DOHH2 (cell line): ENCODE measurements around the gene MIPOL1.

Source experiments
- H3F3A ChIP-seq: fragments of 200-600 bp; sonication (generic), shearing (Covaris generic); 2 replicates; pipeline ENCODE4 v1.6.0; 2016; ENCODE audit warnings: antibody characterized with exemption, mild to moderate bottlenecking; ENCODE audit not compliant: control insufficient read depth, insufficient read depth
- H3K27ac ChIP-seq: fragments of 200-600 bp; sonication (generic); 2 replicates; pipeline ENCODE4 v1.5.1; 2014; ENCODE audit warnings: low read depth, mild to moderate bottlenecking, low read length, moderate library complexity
- H3K27me3 ChIP-seq: fragments of 200-600 bp; sonication (generic); 2 replicates; pipeline ENCODE4 v1.6.1; 2014; ENCODE audit warnings: mild to moderate bottlenecking, low read length, mixed read lengths; ENCODE audit not compliant: control insufficient read depth
- H3K36me3 ChIP-seq: fragments of 200-600 bp; sonication (generic); 2 replicates; pipeline ENCODE4 v1.6.1; 2014; ENCODE audit warnings: mild to moderate bottlenecking, low read length, moderate library complexity, mixed read lengths; ENCODE audit not compliant: control insufficient read depth
- H3K4me1 ChIP-seq: fragments of 200-600 bp; sonication (generic); 2 replicates; pipeline ENCODE4 v1.6.1; 2014; ENCODE audit warnings: mild to moderate bottlenecking, low read length, mixed read lengths; ENCODE audit not compliant: control insufficient read depth
- H3K4me2 ChIP-seq: fragments of 200-600 bp; sonication (generic); 2 replicates; pipeline ENCODE4 v1.6.0; 2014; ENCODE audit warnings: mild to moderate bottlenecking, low read length, moderate library complexity
- H3K4me3 ChIP-seq: fragments of 200-600 bp; sonication (generic); 2 replicates; pipeline ENCODE4 v1.5.1; 2014; ENCODE audit warnings: mild to moderate bottlenecking, low read length, mixed read lengths
- H3K79me2 ChIP-seq: fragments of 200-600 bp; sonication (generic); 2 replicates; pipeline ENCODE4 v1.6.1; 2014; ENCODE audit warnings: mild to moderate bottlenecking, low read length, mixed read lengths; ENCODE audit not compliant: control insufficient read depth
- H3K9me2 ChIP-seq: fragments of 200-600 bp; sonication (generic); replicated peaks from 2 replicates; pipeline ENCODE4 v1.6.1; 2014; ENCODE audit warnings: mild to moderate bottlenecking, low read length, mixed read lengths; ENCODE audit not compliant: control insufficient read depth
- H3K9me3 ChIP-seq: fragments of 200-600 bp; sonication (generic); 2 replicates; pipeline ENCODE4 v1.6.1; 2014; ENCODE audit warnings: antibody characterized with exemption, low read length, mixed read lengths; ENCODE audit not compliant: control insufficient read depth, insufficient read depth
- H4K20me1 ChIP-seq: fragments of 200-600 bp; sonication (generic); 2 replicates; pipeline ENCODE4 v1.6.0; 2014; ENCODE audit warnings: low read depth, mild to moderate bottlenecking, antibody characterized with exemption, low read length, moderate library complexity; ENCODE audit not compliant: control insufficient read depth, insufficient read depth
- EZH2phosphoT487 ChIP-seq: fragments of 200-600 bp; sonication (generic); IDR thresholded peaks from 2 replicates; pipeline ENCODE4 v1.6.1; 2017; ENCODE audit warnings: borderline replicate concordance, mild to moderate bottlenecking, antibody characterized with exemption, low read length, moderate library complexity, mixed read lengths
- TF ChIP-seq, protein P1 (sequence below): fragments of 200-600 bp; sonication (generic); IDR thresholded peaks from one replicate; pipeline ENCODE4 v1.5.1; 2014; ENCODE audit warnings: antibody characterized with exemption, mild to moderate bottlenecking, low read depth, low read length; ENCODE audit not compliant: poor library complexity, severe bottlenecking

MIPOL1 gene

DNA sequence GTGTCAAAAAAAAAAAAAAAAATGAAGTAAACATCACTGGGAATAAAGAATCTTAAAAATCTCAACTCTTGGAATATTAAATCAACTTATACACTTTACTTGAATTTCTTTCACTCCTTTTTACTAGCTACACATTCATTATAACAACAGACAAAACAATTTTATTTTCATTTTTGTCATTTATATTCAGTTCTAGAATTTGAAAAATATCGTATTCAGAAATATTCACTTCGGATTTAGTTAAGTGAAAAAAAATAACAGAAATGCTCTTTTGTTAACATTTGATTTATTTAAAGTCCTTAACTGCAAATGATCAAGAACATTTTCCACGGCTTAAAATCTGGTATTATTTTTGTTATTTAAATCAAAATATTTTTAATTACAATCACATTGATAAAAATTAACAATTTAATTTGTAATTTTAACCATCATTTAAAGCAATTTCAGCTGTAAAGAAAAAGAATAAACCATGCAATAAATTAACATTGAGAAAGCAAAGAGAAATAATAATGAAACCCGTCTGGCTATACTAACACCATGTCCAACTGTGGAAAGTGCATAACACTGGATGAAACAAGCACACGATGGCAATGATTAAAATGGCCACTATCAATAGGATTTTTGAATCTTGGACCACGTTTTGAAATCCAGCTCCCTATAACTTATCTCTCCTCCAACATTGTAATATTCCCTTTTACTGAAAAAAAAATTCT lies 392.1 kb downstream of the MIPOL1 start:
- H4K20me1 ChIP-seq, result no peaks in the 10 kb centered on the region
- H3K27me3 ChIP-seq, result no peaks in the 10 kb centered on the region
- H3K4me3 ChIP-seq, result no peak overlapping the region
- no peaks in the 10 kb centered on the region; the same call in 1 of the 2 replicates for H3K79me2 ChIP-seq
- H3K9me3 ChIP-seq, result peaks cover 2% of the 10 kb centered on the region; the same call in 1 of the 2 replicates
- no peaks in the 10 kb centered on the region for H3K4me1 ChIP-seq
- no peak overlapping the region for H3K27ac ChIP-seq
- H3K36me3 ChIP-seq, result no peaks in the 10 kb centered on the region
- H3K4me2 ChIP-seq, result no peak overlapping the region
- no peaks in the 10 kb centered on the region for H3F3A ChIP-seq
- TF ChIP-seq, protein P1, sequence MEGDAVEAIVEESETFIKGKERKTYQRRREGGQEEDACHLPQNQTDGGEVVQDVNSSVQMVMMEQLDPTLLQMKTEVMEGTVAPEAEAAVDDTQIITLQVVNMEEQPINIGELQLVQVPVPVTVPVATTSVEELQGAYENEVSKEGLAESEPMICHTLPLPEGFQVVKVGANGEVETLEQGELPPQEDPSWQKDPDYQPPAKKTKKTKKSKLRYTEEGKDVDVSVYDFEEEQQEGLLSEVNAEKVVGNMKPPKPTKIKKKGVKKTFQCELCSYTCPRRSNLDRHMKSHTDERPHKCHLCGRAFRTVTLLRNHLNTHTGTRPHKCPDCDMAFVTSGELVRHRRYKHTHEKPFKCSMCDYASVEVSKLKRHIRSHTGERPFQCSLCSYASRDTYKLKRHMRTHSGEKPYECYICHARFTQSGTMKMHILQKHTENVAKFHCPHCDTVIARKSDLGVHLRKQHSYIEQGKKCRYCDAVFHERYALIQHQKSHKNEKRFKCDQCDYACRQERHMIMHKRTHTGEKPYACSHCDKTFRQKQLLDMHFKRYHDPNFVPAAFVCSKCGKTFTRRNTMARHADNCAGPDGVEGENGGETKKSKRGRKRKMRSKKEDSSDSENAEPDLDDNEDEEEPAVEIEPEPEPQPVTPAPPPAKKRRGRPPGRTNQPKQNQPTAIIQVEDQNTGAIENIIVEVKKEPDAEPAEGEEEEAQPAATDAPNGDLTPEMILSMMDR, result no peak
- no peak for TF ChIP-seq EZH2phosphoT487
- H3K9me2 ChIP-seq, result no peaks in the 10 kb centered on the region

DNA sequence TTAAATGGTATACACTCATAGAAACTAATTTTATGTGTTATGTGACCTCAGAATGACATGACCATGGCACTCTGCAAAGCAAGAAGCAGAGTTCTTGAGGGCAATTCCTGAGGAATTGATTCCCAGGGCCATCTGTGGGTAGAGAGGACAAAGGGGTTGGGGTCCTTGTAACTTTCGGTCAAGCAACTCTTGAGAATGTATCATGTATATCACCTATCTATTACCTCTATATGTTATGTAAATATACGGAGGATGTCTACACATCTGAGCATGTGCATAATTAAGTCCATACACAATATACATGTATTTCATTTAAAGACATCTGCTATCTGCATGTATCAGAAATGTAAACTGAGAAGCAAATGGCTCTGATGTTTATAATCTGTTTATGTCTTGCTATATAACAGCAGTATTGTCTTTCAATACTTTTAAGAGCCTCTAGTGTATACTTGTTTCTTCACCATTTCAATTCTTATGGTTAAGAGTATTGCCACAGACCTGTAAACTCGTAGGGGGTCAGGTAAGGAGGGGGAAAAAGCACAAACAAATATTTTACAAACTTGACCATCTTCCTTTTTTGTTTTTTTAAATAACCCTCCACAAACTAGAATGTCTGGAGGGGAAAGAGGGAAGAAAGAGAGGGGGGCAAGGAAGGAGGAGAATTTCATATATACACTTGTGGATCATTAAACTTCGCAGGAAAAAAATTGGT lies 392.8 kb downstream of the MIPOL1 start:
- no peaks in the 10 kb centered on the region for H3K36me3 ChIP-seq
- H4K20me1 ChIP-seq, result no peaks in the 10 kb centered on the region
- peaks cover under 1% of the 10 kb centered on the region; the same call in 1 of the 2 replicates for H3K9me3 ChIP-seq
- no peaks in the 10 kb centered on the region for H3K9me2 ChIP-seq
- H3K4me2 ChIP-seq, result no peak overlapping the region
- no peak overlapping the region for H3K27ac ChIP-seq
- H3K4me3 ChIP-seq, result no peak overlapping the region
- no peaks in the 10 kb centered on the region; the same call in 1 of the 2 replicates for H3K79me2 ChIP-seq
- no peaks in the 10 kb centered on the region for H3K27me3 ChIP-seq
- no peaks in the 10 kb centered on the region for H3F3A ChIP-seq
- TF ChIP-seq EZH2phosphoT487, result no peak
- TF ChIP-seq, protein P1, result no peak
- H3K4me1 ChIP-seq, result no peaks in the 10 kb centered on the region

DNA sequence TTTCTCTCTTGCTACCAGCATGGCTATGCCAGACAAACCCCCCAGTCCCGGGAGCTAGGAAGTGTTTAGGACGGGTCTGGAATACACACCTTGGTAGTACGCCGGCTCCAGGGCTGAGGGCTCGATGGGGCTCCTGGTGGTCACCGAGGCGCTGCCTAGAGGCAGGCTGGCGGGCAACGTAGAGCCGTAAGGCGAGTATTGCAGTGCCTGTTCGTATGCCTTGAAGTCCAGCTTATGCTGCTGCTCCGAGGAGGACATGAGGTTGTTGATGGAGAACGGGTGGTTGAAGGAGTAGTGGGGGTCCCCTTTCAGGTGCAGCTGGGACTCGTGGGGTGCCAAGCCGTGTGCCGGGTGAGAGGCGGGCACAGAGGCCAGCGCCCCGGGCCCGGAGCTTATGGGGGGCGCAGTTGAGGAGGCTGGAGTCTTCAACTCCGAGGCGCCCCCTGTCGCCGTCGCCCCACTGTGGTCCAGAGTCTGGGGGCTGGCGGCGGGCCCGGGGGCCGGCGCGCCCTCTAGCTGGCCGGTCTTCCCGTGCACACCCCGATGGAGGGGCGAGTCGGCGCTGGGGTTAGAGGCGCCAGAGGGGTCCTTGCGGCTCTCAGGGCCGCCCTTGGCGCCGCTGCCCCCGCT lies 393.7 kb downstream of the MIPOL1 start:
- Histone ChIP-seq H3K4me1 (no peaks in the 10 kb centered on the region), H4K20me1 (no peaks in the 10 kb centered on the region), H3K9me3 (peaks cover 9% of the 10 kb centered on the region; the same call in 1 of the 2 replicates), H3K79me2 (no peaks in the 10 kb centered on the region; the same call in 1 of the 2 replicates), H3K27me3 (no peaks in the 10 kb centered on the region), H3F3A (no peaks in the 10 kb centered on the region), H3K9me2 (no peaks in the 10 kb centered on the region), H3K4me3 (no peak overlapping the region), H3K27ac (no peak overlapping the region), H3K4me2 (no peak overlapping the region), H3K36me3 (no peaks in the 10 kb centered on the region)
- TF ChIP-seq, protein P1, result no peak
- no peak for TF ChIP-seq EZH2phosphoT487
